ENCODE data around the gene CD247.

- TF ChIP-seq POLR2A (IDR thresholded peaks at IDR 0.05; ENCODE audit: low read depth, low read length), result no peak
- TF ChIP-seq, protein P1, sequence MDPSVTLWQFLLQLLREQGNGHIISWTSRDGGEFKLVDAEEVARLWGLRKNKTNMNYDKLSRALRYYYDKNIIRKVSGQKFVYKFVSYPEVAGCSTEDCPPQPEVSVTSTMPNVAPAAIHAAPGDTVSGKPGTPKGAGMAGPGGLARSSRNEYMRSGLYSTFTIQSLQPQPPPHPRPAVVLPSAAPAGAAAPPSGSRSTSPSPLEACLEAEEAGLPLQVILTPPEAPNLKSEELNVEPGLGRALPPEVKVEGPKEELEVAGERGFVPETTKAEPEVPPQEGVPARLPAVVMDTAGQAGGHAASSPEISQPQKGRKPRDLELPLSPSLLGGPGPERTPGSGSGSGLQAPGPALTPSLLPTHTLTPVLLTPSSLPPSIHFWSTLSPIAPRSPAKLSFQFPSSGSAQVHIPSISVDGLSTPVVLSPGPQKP (IDR thresholded peaks at IDR 0.05; ENCODE audit: borderline replicate concordance, low read depth, low read length), result no peak
- TF ChIP-seq, protein P2, sequence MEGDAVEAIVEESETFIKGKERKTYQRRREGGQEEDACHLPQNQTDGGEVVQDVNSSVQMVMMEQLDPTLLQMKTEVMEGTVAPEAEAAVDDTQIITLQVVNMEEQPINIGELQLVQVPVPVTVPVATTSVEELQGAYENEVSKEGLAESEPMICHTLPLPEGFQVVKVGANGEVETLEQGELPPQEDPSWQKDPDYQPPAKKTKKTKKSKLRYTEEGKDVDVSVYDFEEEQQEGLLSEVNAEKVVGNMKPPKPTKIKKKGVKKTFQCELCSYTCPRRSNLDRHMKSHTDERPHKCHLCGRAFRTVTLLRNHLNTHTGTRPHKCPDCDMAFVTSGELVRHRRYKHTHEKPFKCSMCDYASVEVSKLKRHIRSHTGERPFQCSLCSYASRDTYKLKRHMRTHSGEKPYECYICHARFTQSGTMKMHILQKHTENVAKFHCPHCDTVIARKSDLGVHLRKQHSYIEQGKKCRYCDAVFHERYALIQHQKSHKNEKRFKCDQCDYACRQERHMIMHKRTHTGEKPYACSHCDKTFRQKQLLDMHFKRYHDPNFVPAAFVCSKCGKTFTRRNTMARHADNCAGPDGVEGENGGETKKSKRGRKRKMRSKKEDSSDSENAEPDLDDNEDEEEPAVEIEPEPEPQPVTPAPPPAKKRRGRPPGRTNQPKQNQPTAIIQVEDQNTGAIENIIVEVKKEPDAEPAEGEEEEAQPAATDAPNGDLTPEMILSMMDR (conservative IDR thresholded peaks at IDR 0.05; ENCODE audit: low read depth, low read length), result no peak
- no peak for TF ChIP-seq MXI1 (IDR thresholded peaks at IDR 0.05; ENCODE audit: borderline replicate concordance, low read depth, low read length)
- TF ChIP-seq RCOR1 (IDR thresholded peaks at IDR 0.05; ENCODE audit: insufficient replicate concordance, low read length), result no peak
- TF ChIP-seq CEBPB (IDR thresholded peaks at IDR 0.05; ENCODE audit: low read depth, low read length), result no peak; the same call in 1 of the 2 replicates
- no peak for TF ChIP-seq SMC3 (IDR thresholded peaks at IDR 0.05; ENCODE audit: low read depth, low read length)
- no peak for TF ChIP-seq RFX5 (IDR thresholded peaks at IDR 0.05; ENCODE audit: low read depth, low read length)
- no peak for TF ChIP-seq BHLHE40 (IDR thresholded peaks at IDR 0.05; ENCODE audit: low read depth, low read length)
These were observed 126.1 kb downstream of the CD247 start for GRCh38 chr1:167392200-167392696.
